ENCODE measurements around the gene PGBD5. TPM values are rescaled to one million over a fixed set of nuclear protein-coding genes. Genes with fewer than 3 reads are reported as not detected.
A peak's percentile ranks its signal among the peaks of the same experiment; 100 is the strongest.

Gene PGBD5
- total and polyA plus RNA-seq, 8 donors: 2.8 to 17.2 (median 10.4) TPM

GRCh38 chr1:230322967-230323547, 103.1 kb downstream of the PGBD5 start:
- TF ChIP-seq CTCF (IDR thresholded peaks at IDR 0.05): no peak
- Histone ChIP-seq H3K4me3 (no peak overlapping the region), H3K27ac (no peak overlapping the region), H3K27me3 (no peaks in the 10 kb centered on the region), H3K4me1 (peaks cover 0 to 4% (median 4%) of the 10 kb centered on the region in 3 donors), H3K9me3 (no peaks in the 10 kb centered on the region), H3K36me3 (peaks cover 0 to 21% (median 0%) of the 10 kb centered on the region in 3 donors)
- intact Hi-C loops (cut with DNase I): no loop called here
- peak in 1 of 6 donors; percentile 30 for DNase-seq
- WGBS, 2 donors: 91 to 92% methylated on average over 23 of the region's 23 CpGs
- no peak for ATAC-seq
- no peak for FAIRE-seq

- ATAC-seq: no peak
- no peak for FAIRE-seq
- DNase-seq: no peak
- intact Hi-C loops (cut with DNase I): no loop called here
- 93% methylated on average over 15 of the region's 15 CpGs for WGBS, 2 donors
- Histone ChIP-seq H3K4me3 (no peak overlapping the region), H3K27ac (no peak overlapping the region), H3K36me3 (peaks cover 0 to 21% (median 0%) of the 10 kb centered on the region in 3 donors), H3K27me3 (no peaks in the 10 kb centered on the region), H3K4me1 (peaks cover 0 to 4% (median 4%) of the 10 kb centered on the region in 3 donors), H3K9me3 (no peaks in the 10 kb centered on the region)
- TF ChIP-seq CTCF (IDR thresholded peaks at IDR 0.05): no peak
Observed at GRCh38 chr1:230322421-230322756, 103.7 kb downstream of the PGBD5 start.

- intact Hi-C loops (cut with DNase I): no loop called here
- DNase-seq (no peak), FAIRE-seq (no peak), ATAC-seq (no peak)
- TF ChIP-seq CTCF (IDR thresholded peaks at IDR 0.05): no peak
- Histone ChIP-seq H3K4me1 (peaks cover 0 to 3% (median 0%) of the 10 kb centered on the region in 3 donors), H3K27ac (no peak overlapping the region), H3K4me3 (no peak overlapping the region), H3K36me3 (peaks cover 0 to 21% (median 0%) of the 10 kb centered on the region in 3 donors), H3K9me3 (no peaks in the 10 kb centered on the region), H3K27me3 (no peaks in the 10 kb centered on the region)
- 89% methylated on average over 18 of the region's 18 CpGs for WGBS, 2 donors
Observed at GRCh38 chr1:230321741-230322420, 104.3 kb downstream of the PGBD5 start.

- Histone ChIP-seq H3K9me3 (no peaks in the 10 kb centered on the region), H3K4me3 (no peak overlapping the region), H3K27ac (no peak overlapping the region), H3K4me1 (no peaks in the 10 kb centered on the region), H3K36me3 (peaks cover 0 to 21% (median 0%) of the 10 kb centered on the region in 3 donors), H3K27me3 (no peaks in the 10 kb centered on the region)
- FAIRE-seq (no peak), ATAC-seq (no peak), DNase-seq (no peak)
- intact Hi-C loops (cut with DNase I): no loop called here
- TF ChIP-seq CTCF (IDR thresholded peaks at IDR 0.05): no peak
- WGBS, 2 donors: 95 to 97% methylated on average over 9 of the region's 9 CpGs
Observed at GRCh38 chr1:230321341-230321740, 104.8 kb downstream of the PGBD5 start.

- H3K27ac ChIP-seq: no peak overlapping the region
- no peaks in the 10 kb centered on the region for H3K4me1 ChIP-seq
- intact Hi-C loops (cut with DNase I): no loop called here
- FAIRE-seq: no peak
- H3K36me3 ChIP-seq: peaks cover 0 to 21% (median 0%) of the 10 kb centered on the region in 3 donors
- no peaks in the 10 kb centered on the region for H3K27me3 ChIP-seq
- H3K4me3 ChIP-seq: no peak overlapping the region
- no peak for ATAC-seq
- DNase-seq: no peak
- H3K9me3 ChIP-seq: no peaks in the 10 kb centered on the region
- TF ChIP-seq CTCF (IDR thresholded peaks at IDR 0.05): no peak
- WGBS, 2 donors: 86 to 94% methylated on average over 4 of the region's 4 CpGs
Observed at GRCh38 chr1:230320804-230321203, 105.3 kb downstream of the PGBD5 start.

All from pancreas (tissue), 10 donors.